Suprapubic skin (tissue), 4 donors: ENCODE measurements around the gene PLIN1.

ENCODE experiments used
- CTCF ChIP-seq, 2 donors: fragments of 200-600 bp in 1 of 2; fragments of 450-650 bp in 1 of 2; sonication (generic) in 1 of 2; IDR thresholded peaks; one replicate each; pipeline ENCODE4 v1.5.1; 2016 to 2019; ENCODE audit warnings: antibody characterized with exemption in 2 of 2, mild to moderate bottlenecking in 1 of 2, moderate library complexity in 1 of 2
- POLR2A ChIP-seq, 2 donors: fragments of 450-650 bp; IDR thresholded peaks; one replicate each; pipeline ENCODE4 v1.6.1; 2017; ENCODE audit warnings: antibody characterized with exemption in 2 of 2, mild to moderate bottlenecking in 2 of 2, moderate library complexity in 2 of 2
- POLR2AphosphoS5 ChIP-seq, 3 donors: sonication (generic); formaldehyde crosslinking; IDR thresholded peaks; one replicate each; pipeline ENCODE4 v1.6.1; 2017; ENCODE audit warnings: antibody characterized with exemption in 3 of 3

DNA sequence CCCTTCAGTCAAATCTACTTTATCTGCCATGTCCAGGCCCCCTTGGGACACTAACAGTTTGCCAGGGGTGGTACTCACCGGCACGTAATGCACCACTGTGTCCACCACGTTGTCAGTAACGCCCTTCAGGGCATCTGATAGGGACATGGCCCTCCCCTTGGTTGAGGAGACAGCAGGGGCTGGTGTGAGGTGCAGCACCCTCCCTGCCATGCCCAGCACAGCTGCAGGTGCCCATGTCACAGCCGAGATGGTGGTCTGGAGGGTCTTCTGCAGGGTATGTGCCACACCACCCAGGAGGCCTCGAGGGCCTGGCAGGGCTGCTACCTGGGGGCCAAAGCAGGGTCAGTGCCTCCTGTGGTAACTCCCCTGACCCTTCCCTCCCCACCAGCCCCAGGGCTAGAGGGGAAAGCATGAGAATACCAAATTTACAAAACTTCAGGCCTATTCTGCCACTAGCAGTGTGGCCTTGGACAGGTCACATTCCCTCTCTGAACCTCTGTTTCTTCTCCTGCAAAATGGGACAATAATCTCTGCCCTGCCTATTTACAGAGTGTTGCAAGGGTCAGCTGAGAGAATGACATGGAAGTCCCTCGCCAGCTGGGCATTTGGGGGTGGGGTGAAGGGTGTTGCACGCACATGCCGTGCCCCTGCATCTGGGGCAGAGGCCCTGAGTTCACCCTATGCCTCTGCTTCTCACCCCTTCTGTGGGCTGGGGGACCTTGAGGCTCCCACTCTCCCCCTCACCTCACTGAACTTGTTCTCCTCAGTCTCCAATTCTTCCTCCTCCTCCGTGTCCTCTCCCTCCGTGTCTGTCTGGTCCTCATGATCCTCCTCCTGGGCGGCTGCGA, 12.1 kb downstream of the PLIN1 start:
- TF ChIP-seq POLR2A (IDR thresholded peaks at IDR 0.05) (no peak), CTCF (IDR thresholded peaks at IDR 0.05) (no peak), POLR2AphosphoS5 (IDR thresholded peaks at IDR 0.05) (no peak)
